ENCODE results near the gene DNLZ.

DNLZ gene

DNA sequence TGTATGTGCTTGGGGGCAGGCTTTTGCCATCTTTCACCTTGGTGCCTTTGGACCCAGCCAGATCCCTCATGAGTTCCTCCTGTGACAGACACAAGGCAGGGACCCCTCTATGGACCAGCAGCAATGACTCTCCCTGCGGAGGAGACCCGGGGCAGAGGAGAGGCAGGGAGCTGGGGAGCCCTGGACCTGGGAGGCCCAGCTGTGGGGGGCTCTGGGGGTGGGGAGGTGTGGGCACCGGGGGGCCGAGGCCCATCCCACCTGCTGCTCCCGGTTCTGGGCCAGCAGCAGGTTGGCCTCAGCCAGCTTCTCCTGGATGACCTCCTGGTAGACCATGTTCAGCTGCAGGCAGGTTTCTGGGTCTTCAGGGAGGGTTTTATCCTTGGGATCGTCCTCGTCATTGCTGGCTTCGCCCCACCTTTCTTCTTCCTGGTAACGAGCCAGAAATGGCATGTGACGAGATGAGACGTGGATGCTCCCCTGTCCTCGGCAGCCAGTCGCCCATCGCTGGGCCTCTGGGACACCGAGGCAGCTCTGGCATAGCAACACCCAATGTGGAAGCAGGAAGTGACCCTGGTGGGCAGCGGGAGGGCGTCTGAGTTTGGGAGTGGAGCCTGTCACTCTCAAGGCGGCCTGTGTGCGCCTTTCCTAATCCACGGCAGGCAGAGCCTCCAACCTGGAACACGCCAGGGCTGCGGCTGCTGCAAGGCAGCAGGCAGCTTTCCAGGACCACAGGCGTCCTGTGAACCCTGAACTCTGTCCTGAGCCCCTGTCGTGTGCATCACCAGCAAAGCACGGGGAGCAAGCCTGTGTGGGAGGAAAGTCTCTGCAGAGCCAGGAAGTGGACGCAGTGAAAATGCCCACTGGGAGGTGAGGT, 32.0 kb upstream of the DNLZ start:
- DNase-seq = no peak

DNA sequence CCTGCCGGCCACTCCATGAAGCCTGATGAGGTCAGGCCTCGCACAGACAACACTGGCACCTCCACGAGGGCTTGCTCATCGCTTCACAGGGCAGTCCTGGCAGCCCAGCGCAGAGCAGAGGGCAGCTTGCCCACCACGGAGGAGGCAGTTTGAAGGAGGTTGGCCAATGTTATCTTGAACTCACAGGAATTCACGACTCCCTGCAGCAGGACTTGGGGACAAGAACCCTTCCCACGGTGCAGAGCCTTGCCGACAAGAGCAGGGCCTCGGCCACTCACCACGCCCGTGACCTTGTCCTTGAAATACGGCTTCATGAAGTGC, 31.4 kb upstream of the DNLZ start:
- no peak for DNase-seq

DNA sequence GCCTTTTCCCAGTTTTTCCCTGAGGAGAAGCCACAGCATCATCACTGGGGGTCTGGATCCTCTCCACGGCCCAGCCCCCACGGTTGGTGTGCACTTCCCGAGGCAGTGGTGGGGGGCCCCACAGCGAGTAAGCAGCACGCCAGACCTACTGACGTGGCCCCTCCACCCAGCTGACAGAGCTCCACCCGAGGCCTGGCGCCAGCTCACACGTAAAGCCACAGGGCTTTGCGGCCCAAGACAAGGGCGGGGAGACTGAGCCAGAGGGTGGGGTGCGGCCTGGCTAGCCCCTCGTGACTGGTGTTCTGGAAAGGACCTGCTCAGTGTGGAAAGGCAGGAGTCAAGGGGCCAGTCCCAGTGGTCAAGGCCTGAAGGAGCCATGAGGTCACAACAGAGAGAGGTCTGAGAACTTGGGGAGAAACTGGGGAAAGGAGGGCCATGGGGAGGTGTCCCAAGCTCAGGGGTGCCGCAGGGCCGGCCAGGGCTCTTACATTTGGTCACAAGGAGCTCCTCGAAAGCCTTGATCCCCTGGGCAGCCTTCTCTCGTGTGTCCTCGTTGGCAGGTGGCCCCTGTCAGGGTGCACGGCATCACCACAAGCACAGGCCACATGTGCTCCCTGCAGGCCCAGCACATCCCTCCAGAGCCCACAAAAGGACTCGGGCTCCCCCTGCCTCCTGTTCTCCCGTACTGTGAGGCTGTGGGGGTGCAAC, 30.9 kb upstream of the DNLZ start:
- DNase-seq = no peak

DNA sequence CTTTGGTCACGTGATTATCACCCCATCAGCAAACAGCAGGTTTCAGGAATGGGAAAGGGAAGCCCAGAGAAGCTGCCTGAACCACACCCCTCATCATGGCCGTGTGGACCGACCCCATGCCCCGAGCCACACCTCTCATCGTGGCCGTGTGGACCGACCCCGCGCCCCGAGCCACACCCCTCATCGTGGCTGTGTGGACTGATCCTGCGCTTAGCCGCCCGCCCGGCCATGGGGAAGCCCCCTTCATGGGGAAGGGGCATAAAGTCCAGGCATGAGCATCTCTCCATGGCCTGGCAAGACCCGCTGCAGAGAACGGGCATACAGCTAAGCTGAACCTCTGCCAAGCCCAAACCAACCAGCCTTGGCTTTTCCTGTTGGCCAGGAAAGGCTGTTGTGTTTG, 30.0 kb upstream of the DNLZ start:
- no peak for DNase-seq

DNA sequence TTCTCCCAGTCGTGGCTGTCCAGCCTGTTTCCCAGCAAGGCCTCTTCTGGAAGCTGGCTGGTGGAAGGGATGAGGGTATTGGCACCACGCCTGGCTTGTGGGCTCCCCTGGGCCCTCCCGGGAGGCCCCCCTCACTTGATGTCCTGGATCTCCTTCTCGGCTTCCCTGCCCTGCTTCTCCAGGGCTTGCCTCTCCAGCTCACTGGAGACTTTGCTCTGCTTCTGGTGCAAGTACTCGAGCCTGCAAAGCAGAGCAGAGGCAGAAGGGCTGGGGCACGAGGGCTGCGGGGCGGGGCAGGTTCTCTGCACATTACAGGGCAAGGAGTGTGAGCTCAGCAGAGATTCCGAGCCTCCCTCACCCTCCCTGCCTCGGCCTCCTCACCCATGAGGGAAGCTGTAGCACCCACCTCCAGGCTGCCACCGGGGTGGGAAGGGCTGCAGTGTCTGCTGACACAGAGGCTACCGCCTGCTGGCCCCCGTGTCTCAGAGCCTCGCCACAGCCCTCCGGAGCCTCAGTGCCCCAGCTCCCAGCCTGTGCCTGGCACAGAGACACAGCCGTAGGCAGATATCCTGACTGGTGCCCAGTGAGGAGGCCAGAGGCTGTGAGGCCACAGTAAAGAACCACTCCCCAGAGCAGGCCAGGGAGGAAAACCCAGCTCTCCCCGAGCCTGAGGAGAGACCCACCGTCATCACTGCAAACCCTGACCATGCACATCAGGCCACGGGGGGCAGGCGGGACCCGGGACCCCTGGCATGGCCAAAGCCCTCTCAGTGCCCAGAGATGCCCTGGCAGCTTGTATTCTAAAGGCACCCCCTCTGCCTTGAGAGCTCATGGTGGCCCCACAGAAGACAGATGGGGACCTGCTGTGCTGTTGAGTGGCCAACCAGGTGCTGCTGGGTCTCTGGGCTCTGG, 29.2 kb upstream of the DNLZ start:
- no peak for DNase-seq

DNA sequence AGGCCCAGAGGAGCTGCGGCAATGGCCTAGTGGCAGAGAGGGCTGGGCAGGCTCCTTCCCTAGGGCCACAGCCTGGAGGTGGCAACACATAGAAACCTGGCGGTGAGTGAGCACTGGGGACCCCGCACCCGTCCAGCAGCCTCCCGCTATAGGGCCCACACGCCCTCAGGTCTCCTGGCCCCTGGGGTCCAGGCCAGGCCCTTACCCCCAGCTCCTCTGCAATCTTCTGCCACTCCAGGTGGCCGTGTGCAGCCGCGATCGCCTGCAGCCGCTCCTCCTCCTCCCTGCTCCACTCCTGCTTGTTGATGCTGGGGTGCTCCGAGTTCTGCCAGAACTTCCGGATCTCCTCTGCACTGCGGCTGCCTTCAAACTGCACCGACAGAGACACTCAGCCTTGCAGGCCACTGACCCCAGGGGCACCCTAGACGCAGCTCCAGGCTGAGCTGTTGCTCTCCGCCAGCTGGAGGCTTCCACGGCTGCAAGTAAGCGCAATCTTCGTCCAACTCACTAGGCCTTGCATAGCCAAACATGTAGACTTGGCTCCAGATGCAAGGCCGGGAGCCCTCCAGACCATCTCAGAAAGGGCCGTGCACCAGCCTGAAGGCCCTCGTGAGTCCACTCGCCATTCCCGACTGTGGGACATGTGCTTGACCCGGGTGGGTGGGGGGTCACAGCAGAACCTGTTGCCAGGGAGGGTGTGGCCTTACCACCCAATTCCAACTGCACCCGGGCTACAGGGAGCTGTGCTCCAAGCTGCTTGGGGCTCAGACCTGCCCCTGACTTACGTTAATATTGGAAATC, 28.4 kb upstream of the DNLZ start:
- DNase-seq = no peak

DNA sequence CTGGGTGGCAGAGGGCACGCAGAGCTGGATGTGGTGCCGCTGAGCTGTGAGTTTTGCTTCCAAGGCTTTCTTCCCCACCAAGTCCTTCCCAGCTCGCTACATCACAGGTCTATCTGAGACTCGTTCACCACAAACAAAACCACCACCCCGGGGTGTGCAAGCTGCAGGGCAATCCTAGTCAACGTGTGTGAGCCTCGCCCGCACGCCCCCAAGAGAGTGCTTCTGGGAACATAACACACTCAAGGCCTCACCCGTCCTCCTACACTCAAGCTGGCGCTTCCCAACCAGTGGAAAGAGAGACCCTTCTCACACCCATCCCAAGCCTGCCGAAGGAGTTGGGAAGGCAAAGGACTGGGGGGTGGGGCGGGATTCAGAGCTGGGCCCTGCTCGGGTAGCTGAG, 25.9 kb upstream of the DNLZ start:
- DNase-seq = no peak

DNA sequence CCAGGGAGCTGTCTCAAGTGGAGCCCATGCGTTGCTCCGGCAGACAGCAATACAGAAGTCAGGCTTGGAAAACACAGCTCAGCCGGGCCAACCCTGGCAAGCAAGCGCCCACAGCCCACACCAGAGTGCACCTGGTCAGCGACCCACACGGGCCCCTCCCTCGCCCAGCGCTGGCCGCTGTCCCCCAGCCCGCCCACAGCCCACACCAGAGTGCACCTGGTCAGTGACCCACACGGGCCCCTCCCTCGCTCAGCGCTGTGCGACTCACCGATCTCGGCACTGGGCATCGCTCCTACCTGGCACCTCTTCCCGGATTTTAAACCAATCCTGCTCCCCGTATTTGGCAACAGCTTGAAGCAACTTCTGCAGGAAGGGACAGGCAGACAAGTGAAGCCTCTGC, 23.7 kb upstream of the DNLZ start:
- no peak for DNase-seq

DNA sequence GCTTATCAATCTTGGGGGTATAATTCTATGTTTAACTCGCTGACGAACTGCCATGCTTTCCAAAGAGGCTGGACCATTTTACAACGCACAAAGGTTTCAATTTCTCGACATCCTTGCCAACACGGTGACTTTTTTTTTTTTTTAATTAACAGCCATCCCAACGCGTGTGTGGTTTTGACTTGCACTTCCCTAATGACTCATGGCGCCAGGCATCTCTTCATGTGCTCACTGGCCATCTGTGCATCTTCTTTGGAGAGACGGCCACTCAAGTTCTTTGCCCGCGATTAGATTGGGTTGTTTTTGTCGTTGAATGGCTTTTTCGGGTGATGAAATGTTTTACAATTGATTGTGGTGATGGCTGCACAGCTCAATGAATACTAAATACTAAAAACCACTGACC, 22.5 kb upstream of the DNLZ start:
- DNase-seq = no peak

DNA sequence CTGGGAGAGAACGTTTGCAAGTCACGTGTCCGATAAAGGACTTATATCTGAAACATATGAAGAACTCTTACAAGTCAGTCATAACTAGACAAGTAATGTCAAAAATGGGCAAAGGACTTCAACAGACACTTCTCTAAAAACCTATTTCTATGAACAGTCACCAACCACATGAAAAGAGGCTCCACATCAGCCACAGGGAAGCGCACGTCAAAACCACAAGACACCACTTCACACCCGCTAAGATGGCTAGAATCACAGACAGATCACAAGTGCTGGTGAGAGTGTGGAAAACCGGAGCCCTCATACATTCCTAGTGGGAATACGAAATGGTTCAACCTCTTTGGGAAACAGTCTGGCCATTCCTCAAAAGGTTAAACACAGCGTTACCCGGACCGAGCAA, 21.5 kb upstream of the DNLZ start:
- DNase-seq = no peak

DNA sequence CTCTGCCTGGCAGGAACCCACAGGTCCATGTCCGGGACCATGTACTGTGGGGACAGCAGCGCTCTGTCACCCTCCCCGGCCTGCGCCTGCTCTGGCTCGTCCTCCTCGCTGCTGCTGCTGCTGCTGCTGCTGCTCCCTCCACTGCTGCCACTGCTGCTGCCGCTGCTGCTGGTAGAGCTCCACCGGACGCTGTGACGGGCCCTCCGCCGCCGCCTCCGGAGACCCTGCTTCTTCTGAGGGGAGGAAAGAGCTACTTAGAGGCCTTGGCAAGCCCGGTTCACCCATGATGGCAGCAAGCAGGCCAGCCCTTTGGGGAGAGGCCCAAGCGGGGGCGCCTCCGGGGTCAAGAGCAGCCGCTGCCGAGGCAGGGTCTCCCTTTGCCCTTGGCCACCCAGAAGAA, 19.9 kb upstream of the DNLZ start:
- no peak for DNase-seq

DNA sequence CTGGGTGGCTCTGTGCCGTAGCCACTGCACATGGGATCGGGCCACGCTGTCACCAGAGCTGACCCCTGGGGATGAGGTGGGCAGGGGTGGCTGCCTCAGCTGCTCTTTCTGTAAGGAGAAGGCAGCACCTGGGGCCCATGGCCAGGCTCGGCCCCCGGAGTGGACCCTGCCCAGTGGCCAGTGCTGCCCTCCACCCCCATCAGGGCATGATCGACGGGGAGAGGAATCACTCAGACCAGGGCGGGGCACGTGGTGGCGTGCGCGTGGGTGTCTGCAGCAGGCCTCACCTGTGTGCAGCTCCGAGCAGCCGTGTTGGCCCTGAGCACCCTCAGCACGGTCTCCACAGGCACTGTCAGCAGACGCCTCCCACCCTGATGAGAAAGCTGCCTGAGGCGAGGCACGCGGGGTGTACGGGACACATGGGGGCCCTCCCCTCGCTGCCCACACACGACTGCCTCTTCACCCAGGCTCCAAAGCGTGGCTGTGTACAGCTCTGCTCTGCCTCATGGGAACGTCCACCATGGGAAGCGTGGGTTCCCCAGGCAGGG, 18.5 kb upstream of the DNLZ start:
- DNase-seq = no peak

DNA sequence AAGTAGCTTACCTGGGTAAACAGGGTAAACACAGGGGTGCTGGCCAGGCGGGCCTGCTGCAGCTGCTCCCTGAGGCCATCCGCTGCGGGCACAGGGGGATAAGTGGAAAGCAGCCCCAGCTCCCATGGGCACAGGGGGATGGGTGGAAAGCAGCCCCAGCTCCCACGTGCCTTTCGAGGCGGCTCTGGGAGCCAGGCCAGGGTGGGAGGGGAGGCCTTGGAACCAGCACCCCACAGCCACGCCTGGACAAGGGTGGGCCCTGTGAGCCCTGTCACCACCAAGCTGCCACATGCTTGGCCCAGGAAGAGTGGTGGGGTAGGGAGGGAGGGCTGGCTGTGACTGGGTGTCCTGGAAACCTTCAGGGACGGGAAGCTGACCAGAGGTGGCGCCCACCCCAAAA, 17.8 kb upstream of the DNLZ start:
- DNase-seq = no peak

DNA sequence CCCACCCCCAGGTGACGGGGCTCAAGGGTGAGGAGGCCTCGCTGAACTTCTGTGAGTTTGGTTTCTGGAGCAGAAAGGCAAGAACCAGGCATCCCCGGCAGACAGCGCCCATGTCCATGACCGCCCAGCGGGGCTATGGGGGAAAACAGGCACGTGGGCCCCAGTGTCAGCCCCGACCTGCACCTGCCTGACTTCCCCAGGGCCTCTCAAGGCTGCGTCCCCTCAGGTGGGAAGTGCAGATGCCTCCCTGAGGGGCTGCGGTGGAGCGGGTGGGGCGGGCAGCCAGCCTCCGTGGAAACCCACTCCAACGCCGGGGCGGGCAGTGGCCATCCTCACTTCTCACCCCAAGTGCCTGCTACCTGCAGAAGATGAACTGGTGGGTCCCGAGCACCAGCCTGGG, 16.8 kb upstream of the DNLZ start:
- DNase-seq = no peak

DNA sequence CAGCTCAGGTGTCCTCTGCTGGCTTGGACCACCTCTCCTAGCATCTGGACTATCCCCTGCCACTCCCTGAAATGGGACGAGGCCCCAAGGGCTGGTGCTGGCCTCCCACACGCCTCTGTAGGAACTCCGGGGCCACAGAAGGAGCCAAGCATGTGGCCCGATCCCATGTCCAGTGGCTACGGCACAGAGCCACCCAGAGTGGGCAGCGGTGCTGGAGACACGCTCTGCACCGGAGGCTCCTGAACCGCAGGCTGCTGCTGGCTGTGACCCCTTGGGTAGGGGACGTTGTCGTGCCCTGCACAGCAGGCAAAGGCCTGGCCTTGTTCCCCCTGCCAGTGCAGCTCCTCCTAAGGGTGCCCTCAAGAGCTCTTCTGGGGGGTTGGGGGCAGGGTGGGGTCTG, 16.3 kb upstream of the DNLZ start:
- DNase-seq = no peak

DNA sequence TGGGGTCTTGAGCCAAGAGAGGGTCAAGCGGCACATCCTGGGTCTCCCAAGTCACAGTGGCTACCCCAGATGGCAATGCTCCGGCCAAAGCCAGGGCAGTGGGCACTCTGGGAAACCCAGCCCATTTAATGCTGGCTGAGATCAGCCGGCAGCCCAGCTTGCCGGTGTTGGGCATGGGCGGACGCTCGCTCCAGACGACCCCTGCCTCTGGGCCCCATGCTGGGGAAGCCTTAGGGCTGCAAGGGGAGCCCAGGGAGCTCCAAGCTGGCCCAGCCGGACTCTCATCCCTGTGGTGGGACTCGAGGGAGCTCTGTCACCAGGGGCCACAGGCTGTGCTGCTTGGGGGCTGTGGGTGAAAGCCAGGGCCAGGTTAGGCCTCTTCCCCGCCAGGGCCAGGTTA, 15.9 kb upstream of the DNLZ start:
- no peak for DNase-seq

DNA sequence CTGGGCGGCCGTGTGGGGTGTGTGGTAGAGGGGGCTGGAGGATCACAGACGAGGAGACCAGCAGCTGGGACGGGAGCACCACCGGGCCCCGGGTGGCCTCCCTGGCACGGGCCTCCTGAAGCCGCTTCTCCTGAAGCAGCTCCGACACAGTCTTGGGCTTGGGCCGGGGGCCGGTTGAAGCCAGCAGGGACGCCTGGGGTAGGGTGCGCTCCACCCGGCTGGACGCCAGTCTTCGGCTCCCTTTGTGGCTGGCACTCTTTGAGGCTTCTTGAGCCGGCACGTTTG, 15.4 kb upstream of the DNLZ start:
- DNase-seq = no peak

DNA sequence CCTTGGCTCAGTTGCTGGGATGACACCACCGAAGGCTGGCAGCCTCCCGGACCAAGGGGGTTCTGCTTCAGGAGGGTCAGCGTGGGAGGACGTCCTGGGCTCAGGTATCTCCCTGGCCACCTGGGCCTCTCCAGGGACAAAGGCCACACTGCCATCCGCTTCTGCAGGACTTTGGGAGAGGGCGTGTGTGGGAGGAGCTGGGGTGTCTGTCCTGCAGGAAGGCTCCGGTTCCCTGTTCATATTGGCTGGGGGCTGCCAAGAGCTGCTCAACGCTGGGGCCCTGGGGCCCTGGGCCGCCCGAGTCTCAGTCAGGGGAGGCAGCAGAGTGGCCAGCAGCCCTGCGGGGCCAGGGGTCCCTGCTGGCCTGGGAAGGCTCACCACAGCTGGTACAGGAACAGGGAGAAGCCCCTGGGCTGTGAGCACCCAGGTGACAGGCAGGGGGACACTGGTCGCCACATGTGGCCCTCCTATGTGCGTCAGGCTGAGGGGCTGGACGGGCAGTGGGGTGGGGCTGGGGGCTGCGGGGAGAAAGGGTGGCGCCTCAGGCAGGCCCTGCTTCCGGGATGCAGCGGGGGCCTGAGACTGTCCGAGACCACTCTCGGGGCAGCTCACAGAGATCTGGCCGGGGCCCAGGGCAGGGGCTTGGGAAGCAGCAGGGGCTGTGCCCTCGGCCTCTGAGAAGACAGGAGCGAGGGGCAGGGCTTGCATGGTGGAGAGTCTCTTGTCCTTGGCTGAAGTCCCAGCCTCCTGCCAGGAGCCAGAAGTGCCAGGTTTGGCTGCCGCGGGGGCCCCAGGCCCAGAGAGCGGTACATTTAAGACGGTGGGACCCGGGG, 14.8 kb upstream of the DNLZ start:
- DNase-seq = no peak

DNA sequence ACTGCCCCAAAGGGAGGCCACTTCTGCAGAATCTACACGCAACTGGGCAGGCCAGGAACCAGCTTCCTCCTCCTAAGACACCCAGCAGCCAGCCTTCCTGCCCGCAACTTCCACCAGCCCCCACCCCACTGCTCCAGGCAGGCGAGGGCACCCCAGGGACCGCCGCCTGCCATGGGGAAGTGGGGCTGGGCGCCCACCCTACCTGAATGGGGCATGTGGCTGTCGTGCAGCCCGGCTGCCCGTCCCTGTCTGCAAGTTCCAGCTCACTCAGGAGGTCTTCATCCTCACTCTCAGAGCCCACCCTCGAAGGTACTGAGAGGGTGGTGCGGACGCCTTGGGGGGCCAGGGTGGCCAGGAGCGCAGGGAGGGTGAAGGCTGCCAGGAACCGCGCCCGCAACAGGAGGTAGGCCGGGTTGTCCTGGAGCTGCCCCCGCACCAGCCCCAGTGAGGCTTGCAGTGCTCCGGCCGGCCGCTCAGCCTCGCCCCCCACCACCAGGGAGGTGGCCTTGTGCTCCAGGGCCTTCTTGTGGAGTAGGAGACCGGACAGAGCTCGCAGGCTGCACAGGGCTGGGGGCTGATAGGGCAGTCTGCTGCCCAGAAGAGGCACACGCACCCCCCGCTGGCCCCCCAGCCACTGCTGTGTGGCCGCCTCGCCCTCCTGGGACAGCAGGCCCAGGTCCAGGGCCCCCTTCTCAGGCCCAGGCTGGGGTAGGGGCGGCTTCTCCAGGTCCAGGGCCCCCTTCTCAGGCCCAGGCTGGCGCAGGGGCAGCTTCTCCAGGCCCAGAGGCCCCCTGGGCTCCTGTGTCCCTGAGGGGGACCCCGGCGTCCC, 14.0 kb upstream of the DNLZ start:
- no peak for DNase-seq

DNA sequence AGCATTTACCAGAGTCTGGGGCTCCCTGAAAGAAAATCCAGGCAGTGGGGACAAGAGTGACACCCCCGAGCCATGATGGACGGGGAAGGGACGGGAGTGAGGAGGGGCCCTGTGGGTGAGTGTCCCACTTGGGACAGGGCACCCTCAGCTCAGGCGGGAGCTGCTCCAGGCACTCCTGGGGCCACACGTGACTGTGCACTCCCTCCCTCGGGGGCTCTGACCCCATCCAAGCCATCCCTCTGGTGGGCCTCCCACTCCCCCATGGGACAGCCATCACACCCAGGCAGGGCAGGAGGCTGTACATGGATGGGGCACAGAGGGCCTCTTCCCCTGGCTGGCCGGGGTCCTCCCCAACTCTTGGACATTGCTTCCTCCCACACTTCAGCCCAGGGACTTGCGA, 12.9 kb upstream of the DNLZ start:
- no peak for DNase-seq

DNA sequence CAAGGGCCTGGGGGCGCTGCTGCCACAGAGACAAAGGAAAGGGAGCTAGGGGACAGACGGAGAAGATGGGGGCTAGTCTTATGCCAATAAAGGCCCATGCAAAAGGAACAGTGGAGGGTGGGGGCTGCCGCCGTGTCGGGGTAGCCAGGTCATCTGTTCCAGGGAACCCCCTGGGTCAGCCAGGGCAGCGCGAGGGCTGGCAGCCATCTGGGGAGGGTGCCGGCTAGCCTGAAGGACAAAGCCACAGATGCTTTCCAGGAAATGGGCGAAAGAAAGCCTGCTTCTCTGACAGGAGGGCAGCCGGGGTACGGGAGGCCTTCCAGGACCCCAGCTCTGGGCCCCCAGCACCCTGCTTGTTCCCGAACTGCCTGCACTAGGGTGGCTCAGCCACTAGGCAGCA, 11.6 kb upstream of the DNLZ start:
- DNase-seq = no peak
